ENCODE measurements around the gene CEP89.
A peak's percentile ranks its signal among the peaks of the same experiment; 100 is the strongest.

CEP89 gene

GRCh38 chr19:32831611-32832010, 140.1 kb downstream of the CEP89 start:
- no peak for DNase-seq

- DNase-seq = no peak
These were observed 141.3 kb downstream of the CEP89 start for GRCh38 chr19:32830231-32831014.

DNA sequence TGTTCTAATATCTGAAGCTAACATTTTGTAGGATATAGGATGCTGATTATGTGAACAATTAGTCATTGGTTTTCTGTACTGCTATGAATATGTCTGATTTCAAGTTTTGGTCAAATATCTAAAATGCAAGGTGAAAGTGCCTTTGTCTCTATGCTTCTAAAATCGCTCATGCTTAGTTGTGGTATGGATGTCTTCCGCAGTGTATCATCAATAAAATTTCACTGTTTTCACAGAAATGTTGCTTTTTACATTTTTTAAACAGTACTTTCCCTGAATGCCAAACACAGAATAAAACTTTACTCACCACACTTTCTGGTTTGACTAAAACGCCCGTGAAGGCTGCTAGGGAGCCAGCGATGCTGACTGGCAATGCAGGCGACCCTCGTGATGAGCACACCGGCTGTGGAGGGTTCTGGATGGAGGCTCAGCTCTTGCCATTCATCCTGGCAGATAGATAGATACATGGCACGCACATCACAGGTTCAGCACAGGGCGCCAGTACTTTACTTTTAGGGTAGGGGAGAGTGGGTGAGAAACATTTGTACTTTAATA, 142.3 kb downstream of the CEP89 start:
- no peak for DNase-seq

DNA sequence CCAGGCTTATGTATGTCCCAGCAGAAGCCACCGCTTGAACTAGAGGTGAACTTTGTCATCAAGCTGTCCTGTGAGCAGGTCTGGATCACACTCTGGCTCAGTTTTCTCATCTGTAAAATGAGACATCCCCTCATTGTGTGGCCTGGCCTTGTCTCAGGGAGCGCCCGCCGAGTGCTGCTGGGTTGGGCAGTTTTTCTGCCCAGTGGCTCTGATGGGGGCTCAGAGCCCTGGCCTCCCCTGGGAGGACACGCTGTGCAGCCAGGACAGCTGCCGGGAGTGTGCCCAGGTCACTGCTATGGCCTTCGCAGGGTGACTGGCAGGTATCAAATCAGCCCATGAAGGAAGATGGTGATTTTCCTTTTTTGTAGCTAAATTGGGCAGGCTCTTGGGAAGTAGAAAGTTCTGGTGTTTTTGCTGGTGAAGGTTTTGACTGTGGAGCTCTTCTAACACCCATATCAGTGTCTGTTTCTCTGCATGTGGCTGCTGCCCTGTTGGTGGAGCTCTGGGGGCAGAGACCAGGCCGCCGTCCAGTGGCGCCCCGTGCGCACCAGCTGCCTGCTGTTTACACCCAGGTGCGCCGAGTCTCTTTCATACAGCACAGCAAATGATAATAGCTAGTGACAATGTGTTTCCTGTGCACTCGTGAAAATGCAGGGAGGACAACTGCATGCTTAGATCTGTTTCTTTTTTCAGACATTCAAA, 143.0 kb downstream of the CEP89 start:
- peak in 2 of 3 experiments; percentile 18 to 39 for DNase-seq

GRCh38 chr19:32828139-32828538, 143.6 kb downstream of the CEP89 start:
- DNase-seq = no peak
